ENCODE results near the gene ZNF185. TPM values are rescaled to one million over a fixed set of nuclear protein-coding genes. Genes with fewer than 3 reads are reported as not detected.

The ZNF185 gene
- total RNA-seq, 1 experiment from 2014 or later = 15.8 TPM

- TF ChIP-seq, protein P1, sequence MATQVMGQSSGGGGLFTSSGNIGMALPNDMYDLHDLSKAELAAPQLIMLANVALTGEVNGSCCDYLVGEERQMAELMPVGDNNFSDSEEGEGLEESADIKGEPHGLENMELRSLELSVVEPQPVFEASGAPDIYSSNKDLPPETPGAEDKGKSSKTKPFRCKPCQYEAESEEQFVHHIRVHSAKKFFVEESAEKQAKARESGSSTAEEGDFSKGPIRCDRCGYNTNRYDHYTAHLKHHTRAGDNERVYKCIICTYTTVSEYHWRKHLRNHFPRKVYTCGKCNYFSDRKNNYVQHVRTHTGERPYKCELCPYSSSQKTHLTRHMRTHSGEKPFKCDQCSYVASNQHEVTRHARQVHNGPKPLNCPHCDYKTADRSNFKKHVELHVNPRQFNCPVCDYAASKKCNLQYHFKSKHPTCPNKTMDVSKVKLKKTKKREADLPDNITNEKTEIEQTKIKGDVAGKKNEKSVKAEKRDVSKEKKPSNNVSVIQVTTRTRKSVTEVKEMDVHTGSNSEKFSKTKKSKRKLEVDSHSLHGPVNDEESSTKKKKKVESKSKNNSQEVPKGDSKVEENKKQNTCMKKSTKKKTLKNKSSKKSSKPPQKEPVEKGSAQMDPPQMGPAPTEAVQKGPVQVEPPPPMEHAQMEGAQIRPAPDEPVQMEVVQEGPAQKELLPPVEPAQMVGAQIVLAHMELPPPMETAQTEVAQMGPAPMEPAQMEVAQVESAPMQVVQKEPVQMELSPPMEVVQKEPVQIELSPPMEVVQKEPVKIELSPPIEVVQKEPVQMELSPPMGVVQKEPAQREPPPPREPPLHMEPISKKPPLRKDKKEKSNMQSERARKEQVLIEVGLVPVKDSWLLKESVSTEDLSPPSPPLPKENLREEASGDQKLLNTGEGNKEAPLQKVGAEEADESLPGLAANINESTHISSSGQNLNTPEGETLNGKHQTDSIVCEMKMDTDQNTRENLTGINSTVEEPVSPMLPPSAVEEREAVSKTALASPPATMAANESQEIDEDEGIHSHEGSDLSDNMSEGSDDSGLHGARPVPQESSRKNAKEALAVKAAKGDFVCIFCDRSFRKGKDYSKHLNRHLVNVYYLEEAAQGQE (IDR thresholded peaks at IDR 0.05; ENCODE audit: low read depth) = no peak
- TF ChIP-seq SIN3A (IDR thresholded peaks at IDR 0.05; ENCODE audit: low read depth) (no peak), ZFX (IDR thresholded peaks at IDR 0.05) (no peak)
Observed at GRCh38 chrX:152903589-152903988, 5.7 kb downstream of the ZNF185 start (continued).

DNA sequence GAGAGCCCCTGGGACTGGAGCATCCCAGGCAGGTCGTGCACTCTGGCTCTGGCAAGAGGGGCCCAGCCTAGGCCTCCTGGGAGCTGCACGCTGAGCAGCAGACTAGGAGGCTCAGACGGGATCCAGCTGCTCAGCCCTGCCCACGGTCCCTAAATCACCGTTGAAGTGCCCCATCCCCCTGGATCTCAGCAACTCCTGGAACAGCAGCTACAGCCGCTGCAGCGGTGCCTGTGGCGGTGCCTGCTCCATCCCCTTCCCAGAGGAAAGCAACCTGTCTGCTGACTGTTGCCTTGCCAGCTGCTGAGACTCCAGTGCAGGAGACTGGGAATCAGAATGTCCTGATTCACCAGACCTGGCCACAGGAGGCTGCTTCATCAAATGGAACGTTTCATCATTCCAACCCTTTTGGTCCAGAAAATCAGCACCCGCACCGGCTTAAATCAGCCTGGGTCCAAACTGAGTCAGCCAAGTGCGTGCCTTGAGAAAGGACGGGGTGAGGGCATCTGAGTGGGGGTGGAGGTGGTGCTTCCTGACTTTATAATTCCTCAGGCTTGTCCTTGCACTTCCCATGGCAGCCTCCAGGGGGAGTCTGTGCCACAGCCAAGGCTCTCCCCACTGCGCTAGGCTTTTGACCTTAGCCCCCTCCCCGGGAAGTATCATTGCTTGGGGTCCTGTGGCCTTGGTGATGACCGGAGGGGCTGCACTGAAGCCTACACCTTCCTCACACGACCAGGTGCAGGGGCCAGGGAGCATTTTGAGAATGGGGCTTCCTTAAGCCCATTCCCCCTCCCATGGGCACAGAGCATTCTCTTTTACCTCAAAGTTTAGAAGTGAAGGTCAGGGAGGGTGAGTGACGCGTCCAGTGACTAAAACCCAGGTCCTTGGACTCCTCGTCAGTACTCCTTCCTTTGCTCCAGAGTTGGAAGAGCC, 6.5 kb downstream of the ZNF185 start:
- H3K9ac ChIP-seq (ENCODE audit: low read length) = peak overlapping the region; percentile 17; the same call in 1 of the 2 replicates
- ChIA-PET RAD21 (ENCODE audit: low non-redundant PET in 1 of 2, low total read pairs in 2 of 2, uncharacterized antibody in 2 of 2, unreplicated experiment in 2 of 2) (no interaction called here), CTCF (no interaction called here), POLR2A (no interaction called here)
- no peaks in the 10 kb centered on the region for H3K79me2 ChIP-seq (ENCODE audit: insufficient read depth, low read length)
- no peaks in the 10 kb centered on the region for H4K20me1 ChIP-seq (ENCODE audit: insufficient read depth)
- H3K27me3 ChIP-seq (ENCODE audit: insufficient read depth, low read length) = no peaks in the 10 kb centered on the region
- H3K4me3 ChIP-seq (replicated peaks in 1 of 2; ENCODE audit: low read depth in 1 of 2, low read length in 2 of 2) = no peak overlapping the region
- no peak overlapping the region for H2AFZ ChIP-seq (ENCODE audit: low read depth, low read length, poor library complexity, severe bottlenecking)
- H3K27ac ChIP-seq (ENCODE audit: low read depth, low read length) = no peak overlapping the region
- H3K4me2 ChIP-seq (ENCODE audit: low read length) = peak overlapping the region; percentile 56
- no peaks in the 10 kb centered on the region for H3K9me2 ChIP-seq (ENCODE audit: insufficient read depth)
- ATAC-seq (peak; percentile 87), DNase-seq (ENCODE audit: low read depth, low spot score) (no peak)
- no peaks in the 10 kb centered on the region for H3K36me3 ChIP-seq (ENCODE audit: control insufficient read depth in 1 of 2, insufficient read depth in 2 of 2, low read length in 2 of 2)
- H3K4me1 ChIP-seq (ENCODE audit: control insufficient read depth in 1 of 2, insufficient read depth in 2 of 2, low read length in 2 of 2) = peaks cover 0 to 24% of the 10 kb centered on the region in 2 experiments; a peak in 2 of 4 replicates
- TF ChIP-seq POLR2A (IDR thresholded peaks at IDR 0.05; ENCODE audit: borderline replicate concordance, extremely low read depth, insufficient read depth, insufficient read length) = no peak
- TF ChIP-seq, protein P2, sequence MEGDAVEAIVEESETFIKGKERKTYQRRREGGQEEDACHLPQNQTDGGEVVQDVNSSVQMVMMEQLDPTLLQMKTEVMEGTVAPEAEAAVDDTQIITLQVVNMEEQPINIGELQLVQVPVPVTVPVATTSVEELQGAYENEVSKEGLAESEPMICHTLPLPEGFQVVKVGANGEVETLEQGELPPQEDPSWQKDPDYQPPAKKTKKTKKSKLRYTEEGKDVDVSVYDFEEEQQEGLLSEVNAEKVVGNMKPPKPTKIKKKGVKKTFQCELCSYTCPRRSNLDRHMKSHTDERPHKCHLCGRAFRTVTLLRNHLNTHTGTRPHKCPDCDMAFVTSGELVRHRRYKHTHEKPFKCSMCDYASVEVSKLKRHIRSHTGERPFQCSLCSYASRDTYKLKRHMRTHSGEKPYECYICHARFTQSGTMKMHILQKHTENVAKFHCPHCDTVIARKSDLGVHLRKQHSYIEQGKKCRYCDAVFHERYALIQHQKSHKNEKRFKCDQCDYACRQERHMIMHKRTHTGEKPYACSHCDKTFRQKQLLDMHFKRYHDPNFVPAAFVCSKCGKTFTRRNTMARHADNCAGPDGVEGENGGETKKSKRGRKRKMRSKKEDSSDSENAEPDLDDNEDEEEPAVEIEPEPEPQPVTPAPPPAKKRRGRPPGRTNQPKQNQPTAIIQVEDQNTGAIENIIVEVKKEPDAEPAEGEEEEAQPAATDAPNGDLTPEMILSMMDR (IDR thresholded peaks at IDR 0.05 in 2 of 3, conservative IDR thresholded peaks at IDR 0.05 in 1 of 3; ENCODE audit: borderline replicate concordance in 1 of 3, insufficient read depth in 1 of 3, low read depth in 2 of 3, low read length in 2 of 3) = peak in 2 of 3 experiments; percentile 65 to 78; a peak in 4 of 6 replicates
- TF ChIP-seq, protein P1 (IDR thresholded peaks at IDR 0.05; ENCODE audit: low read depth) = no peak
- intact Hi-C loops (cut with micrococcal nuclease) = loop anchor here (1.0 kb wide), 1 partner anchor 22 kb away; no protein-coding TSS in a partner anchor
- no TSS peak for BruUV-seq (replicated peaks)
- no peaks in the 10 kb centered on the region for H3K9me3 ChIP-seq (ENCODE audit: control insufficient read depth in 1 of 2, insufficient read depth in 1 of 2, low read depth in 1 of 2, low read length in 2 of 2)

All from HCT116 (cell line).